Activated CD4-positive, alpha-beta T cell treated with anti-CD3 and anti-CD28 coated beads, Interleukin-2, Interleukin-6, amounts not matched to agents 100 ng/mL and 50 ng/mL, durations not matched to agents 16 hours and 8 hours (primary cell): ENCODE results near the gene MAJIN.

Experiments
- DNase-seq: peaks from one replicate; pipeline ENCODE4 v3.0.0-alpha.2; 2020

The MAJIN gene

GRCh38 chr11:64910451-64911093 lies 61.3 kb downstream of the MAJIN start:
- DNase-seq, result no peak

DNA sequence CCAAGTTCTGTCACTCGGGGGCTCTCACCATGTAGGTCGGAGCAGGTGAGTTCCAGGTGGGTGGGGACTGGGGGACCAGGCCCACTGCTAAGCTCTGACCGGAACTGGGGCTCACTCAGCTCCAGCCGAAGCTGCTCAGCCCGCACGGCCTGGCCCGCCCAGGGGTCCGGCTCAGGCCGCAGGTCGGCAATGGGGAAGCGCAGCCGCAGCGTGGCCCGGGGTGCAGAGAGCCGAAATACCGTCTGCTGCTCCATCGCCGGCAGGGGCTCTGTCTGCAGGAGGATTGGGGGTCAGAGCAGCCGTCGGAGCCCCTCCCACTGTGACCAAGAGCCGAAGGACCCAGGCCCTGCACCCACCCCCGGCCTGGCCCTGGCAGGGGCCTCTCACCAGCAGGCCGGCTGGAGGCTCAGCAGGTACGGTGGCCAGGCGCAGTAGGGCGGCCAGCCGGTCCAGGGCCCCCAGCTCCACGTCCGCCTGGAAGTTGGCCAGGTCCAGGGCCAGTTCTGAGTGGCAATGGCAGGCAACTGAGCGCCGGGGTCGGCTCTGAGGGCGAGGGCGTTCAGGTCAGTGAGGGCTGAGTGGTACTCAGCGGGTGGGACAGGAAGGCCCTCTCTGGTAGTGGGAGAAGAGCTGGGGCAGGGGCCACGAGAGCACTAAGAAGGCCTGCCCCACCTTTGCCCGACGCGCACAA lies 62.1 kb downstream of the MAJIN start:
- no peak for DNase-seq

DNA sequence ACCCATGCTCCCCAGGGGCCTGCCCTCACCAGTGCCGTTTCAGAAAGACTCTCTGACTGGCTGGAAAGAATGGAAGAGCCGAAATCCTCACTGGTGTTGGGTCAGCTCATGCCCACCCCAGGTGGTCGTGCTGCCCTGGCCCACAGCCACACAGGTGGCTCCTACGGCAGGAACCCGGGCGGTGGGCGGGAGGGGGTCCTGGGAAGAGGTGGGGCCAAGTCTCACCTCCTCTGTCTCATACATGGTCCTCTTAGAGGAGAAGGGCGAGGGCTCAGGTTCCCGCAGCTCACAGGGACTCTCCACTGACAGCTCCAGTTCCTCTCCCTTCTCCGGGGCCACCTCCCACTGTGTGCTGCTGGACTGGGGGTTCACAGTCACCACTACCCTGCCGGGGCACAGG lies 63.1 kb downstream of the MAJIN start:
- DNase-seq, result no peak

DNA sequence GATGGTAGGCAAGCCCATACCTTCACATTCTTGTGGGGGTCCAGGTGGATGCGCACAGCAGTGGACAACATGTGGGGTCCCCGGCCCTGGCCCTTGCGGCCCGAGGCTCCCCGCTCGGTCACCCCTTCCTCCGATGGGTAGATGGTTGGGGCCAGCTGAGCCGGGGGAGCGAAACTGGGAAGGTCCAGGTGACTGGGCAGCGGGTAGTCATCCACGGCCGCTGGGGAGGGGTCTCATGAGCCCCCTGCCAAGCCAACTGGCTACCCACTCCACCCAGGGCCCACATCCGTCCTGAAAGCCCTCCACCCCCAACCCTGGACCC lies 65.6 kb downstream of the MAJIN start:
- no peak for DNase-seq

DNA sequence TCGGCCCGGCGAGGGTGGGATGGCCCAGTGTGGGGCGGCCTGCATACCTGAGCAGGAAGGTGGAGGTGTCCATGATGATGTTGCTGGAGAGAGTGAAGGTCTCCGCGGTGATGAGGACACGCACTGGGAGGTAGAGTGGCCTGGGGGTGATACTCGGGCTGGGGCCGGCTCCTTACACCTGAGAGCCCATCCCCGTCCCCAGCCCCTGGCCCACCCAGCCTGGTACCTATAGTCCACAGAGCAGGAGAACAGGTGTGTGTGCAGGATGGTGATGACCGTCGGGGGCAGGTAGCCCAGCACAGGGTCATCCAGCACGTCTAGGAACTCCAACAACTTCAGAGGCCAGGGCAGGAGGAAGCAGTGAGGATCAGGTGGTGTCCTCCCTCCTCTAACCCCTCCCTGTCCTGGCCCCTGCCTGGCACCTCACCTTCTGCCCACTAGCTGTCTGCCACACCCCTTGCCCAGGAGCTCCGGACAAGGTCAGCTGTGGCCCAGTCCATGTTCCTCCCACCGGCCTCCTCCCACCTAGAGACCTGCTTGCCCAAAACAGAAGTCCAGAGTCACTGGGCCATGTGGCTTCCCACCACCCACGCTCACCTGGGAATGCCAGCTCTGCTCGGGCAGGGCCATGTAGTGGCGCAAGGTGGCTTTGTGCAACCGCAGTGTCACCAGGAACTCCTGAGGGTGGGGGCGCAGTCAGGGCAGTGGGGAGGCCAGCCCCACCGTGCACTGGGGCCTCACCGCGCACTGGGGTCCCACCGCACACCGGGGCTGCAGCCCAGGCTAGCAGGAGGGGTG lies 66.2 kb downstream of the MAJIN start:
- no peak for DNase-seq

GRCh38 chr11:64903291-64903833 lies 68.5 kb downstream of the MAJIN start:
- DNase-seq, result no peak

DNA sequence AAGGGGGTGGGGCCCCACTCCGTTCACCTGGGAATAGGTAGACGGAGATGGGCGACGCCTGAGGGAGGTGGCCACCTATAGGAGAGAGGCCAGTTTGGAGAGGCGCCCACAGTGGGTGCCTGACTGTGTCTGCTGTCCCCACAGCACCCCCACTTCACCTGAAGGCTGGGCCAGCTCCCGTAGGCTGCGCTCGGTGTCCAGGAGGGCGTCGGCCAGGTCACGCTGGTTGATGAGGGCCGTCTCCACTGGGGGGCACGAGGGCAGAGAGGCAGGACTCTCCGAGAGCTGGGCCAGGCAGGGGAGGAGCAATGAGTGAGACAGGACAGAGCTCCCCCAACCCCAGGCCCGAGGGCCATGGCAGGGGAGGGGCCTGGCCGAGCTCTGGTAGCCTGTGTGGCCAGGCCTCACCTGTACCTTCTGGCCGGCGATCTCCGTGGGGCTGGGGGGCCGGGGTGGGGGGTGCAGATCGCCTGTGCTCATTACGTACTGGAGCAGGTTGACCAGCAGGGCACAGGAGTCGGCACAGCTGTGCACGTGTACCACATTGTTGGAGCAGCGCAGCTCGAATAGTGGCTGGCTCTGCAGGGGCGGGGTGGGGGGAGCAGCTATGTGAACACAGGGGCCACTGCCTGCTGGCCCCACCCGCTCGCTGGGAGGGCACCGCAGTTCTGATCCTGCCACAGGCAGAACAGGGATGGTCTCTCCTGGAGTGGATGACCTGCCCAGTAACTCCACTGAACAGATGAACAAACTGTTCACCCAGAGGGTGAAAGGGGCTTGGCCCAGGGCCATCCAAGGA lies 69.6 kb downstream of the MAJIN start:
- no peak for DNase-seq

GRCh38 chr11:64900774-64901173 lies 71.1 kb downstream of the MAJIN start:
- DNase-seq, result no peak

GRCh38 chr11:64900263-64900678 lies 71.6 kb downstream of the MAJIN start:
- peak; percentile 87 for DNase-seq

GRCh38 chr11:64898541-64898940 lies 73.4 kb downstream of the MAJIN start:
- no peak for DNase-seq

DNA sequence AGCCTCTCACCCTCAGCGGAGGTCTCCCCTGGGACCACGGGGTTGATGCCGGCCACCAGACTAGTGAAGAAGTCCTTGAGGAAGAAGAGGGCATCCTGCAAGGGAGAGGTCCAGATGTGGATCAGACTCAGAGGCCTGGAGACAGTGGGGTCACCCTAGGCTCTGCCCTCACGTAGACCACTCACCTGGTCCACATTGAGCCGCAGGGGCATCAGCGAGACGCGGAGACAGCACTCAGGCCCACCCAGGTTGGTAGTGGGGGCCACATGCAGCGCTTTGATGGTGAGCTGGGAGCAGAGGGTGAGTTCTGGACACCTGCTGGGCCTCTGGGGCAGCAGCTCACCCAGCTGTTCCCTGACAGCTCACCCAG lies 73.8 kb downstream of the MAJIN start:
- no peak for DNase-seq

- DNase-seq, result no peak
Observed at GRCh38 chr11:64897381-64898075, 74.4 kb downstream of the MAJIN start.

DNA sequence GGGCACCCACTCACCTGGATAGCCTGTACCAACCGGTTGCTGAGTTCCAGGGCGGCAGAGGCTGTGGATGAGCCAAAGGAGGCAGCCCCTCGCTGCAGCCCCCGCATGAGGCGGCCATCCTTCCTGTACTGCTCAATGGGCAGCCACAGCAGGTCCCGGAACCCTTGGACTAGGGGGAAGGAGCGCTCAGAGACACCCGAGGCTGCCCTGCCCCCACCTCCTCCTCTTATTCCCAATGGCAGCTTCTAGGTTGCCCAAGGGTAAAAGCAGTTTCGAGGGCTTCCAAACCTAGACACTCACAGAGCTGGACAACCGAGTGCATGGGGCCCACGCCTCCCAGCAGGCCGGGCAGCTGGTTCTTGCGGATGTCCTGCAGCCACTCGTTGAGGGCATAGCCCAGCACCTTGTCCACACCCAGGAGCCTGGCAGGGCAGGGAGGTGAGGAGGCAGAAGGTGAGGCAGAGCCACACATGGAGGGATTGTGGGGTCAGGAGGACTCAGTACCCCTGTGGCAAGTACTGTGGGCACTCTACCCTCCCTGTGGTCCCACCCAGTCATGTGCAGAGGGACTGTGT lies 75.4 kb downstream of the MAJIN start:
- DNase-seq, result no peak

- no peak for DNase-seq
Observed at GRCh38 chr11:64894812-64895452, 77.0 kb downstream of the MAJIN start.

DNA sequence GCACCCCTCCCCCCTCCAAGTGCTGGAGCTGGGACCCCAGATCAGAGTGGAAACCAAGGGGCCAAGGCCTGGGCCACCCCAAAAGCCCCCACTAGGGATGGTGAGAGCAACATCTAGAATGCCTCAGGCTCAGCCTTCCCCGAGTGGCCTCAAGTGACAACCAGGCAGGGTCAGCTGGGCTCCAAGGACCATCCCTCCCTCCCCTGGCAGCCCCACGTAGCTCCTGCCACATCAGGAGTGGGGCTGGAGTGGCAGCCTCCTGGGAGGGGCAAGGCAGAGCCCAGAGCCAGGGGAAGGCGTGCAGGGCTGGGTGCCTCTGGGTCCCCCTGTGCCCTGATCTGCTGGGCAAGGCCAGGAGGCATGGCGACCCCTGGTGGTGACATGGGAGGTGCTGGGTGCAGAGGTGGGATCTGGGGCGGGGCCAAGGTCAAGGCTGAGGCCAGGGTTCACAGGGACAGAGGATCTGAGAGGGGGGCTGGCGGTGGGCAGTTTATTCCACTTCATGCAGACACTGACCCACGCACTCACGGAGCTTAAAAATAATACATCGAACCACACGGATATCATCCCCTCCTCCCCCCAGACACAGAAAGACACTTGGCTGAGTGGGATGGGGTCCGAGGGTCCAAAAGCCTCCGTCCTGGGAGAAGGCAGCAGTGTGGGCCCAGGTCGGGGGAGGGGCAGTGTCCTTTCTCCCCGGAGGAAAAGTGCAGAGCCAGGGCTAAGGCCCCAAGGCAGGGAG lies 77.7 kb downstream of the MAJIN start:
- DNase-seq, result peak; percentile 94

GRCh38 chr11:64893194-64894069 lies 78.5 kb downstream of the MAJIN start:
- DNase-seq, result no peak

DNA sequence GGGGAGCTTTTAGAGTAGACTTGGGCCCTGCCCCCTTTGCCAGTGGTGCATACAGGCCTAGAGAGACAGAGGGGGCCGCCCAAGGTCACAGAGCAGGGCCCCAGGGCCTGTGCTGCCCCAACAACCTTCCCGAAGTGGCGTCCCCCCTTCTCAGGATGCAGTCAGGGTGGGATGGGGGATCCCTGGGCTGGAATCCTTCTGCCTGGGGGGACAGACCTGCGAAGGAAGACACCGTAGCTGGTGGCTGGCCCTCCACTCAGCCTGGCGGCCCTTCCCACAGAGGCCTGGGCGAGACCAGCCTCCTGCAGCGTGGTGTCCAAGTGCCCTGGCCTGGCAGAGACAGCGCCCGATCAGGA lies 79.1 kb downstream of the MAJIN start:
- DNase-seq, result no peak

DNA sequence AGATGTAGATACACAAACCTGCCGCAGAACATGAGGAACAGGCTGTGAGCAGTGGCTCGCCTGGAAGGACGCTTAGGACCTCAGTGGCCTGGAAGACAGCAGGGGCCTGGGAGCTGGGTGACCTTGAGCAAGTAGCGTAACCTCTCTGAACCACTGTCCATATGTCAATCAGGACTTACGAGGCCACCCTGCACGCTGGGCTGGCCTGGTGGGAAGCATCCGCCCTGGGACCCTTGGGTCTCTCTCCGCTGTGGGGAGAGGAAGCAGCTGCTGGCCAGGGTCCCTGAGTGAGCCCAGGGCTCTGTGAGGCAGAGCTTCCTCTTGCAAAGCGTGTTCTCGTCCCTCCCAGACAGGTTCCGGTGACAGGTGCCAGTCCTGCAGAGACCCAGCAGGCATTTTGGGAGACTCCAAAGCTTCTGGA lies 79.5 kb downstream of the MAJIN start:
- DNase-seq, result no peak

DNA sequence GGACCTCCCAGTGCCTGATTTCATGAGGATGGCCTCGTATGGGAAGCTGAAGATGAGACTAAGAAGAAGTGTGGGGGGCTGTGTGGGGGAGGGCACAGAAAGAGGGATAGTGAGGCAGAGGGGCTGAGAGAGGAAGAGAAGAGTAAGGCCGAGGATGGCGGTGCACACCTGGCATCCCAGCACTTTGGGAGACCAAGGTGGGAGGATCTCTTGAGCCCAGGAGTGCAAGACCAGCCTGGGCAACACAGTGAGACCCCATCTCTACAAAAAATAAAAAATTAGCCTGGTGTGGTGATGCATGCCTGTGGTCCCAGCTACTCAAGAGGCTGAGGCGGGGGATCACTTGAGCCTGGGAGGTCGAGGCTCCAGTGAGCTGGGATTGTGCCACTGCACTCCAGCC lies 80.0 kb downstream of the MAJIN start:
- no peak for DNase-seq
